ENCODE measurements around the gene ME1.
"Not testable (repeated sequence)": the region's sequence is repeated elsewhere in the genome, so short reads cannot be mapped to it uniquely, and the experiment has no call there.

Gene ME1

DNA sequence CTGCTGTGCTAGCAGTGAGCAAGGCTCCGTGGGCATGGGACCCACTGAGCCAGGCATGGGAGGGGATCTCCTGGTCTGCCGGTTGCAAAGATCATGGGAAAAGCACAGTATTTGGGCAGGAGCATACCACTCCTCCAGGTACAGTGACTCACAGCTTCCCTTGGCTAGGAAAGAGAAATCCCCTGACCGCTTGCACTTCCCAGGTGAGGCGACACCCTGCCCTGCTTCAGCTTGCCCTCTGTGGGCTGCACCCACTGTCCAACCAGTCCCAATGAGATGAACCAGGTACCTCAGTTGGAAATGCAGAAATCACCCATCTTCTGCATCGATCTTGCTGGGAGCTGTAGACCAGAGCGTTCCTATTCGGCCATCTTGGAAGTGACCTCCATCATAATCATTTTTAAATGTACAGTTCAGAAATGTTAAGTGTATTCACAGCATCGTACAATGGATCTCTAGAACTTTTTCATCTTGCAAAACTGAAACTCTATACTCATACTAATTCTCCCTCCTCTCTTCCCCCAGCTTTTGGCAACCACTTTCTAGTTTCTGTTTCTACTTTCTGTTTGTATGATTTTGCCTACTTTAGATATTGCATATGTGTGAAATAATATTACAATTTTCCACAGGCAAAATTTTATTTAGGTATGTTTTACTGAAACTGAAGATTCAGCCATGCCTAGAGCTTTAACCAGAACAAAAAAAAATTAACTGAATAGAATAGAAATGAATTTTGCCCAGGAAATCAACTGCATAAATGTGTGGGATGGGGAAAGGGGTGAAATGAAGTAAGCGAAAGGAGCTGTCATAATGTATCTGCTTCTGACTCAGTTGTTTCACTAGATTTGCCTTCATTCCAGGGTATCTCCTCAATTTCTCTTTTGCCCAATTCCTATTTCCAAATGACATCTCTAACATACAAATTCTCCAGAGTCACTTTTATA, 137.7 kb downstream of the ME1 start:
- Histone ChIP-seq H3K27me3 (ENCODE audit: control insufficient read depth, insufficient read depth, low read length) (no peaks in the 10 kb centered on the region), H3K4me3 (ENCODE audit: low read length) (no peak overlapping the region), H3K36me3 (ENCODE audit: control insufficient read depth, insufficient read depth, low read length) (no peaks in the 10 kb centered on the region), H3K9ac (ENCODE audit: low read length) (no peak overlapping the region), H3K9me3 (ENCODE audit: control insufficient read depth, low read length) (no peaks in the 10 kb centered on the region), H3K4me1 (ENCODE audit: control insufficient read depth, insufficient read depth, low read length) (no peaks in the 10 kb centered on the region)

DNA sequence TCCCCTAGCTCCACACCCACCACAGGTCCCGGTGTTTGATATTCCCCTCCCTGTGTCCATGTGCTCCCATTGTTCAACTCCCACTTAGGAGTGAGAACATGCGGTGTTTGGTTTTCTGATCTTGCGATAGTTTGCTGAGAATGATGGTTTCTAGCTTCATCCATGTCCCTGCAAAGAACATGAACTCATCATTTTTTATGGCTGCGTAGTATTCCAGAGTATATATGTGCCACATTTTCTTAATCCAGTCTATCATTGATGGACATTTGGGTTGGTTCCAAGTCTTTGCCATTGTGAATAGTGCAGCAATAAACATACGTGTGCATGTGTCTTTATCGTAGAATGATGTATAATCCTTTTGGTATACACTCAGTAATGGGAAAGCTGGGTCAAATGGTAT, 143.6 kb downstream of the ME1 start:
- H3K36me3 ChIP-seq (ENCODE audit: control insufficient read depth, insufficient read depth, low read length); H3K9ac ChIP-seq (ENCODE audit: low read length); H3K4me3 ChIP-seq (ENCODE audit: low read length); H3K4me1 ChIP-seq (ENCODE audit: control insufficient read depth, insufficient read depth, low read length); H3K9me3 ChIP-seq (ENCODE audit: control insufficient read depth, low read length); H3K27me3 ChIP-seq (ENCODE audit: control insufficient read depth, insufficient read depth, low read length): not testable (repeated sequence)

DNA sequence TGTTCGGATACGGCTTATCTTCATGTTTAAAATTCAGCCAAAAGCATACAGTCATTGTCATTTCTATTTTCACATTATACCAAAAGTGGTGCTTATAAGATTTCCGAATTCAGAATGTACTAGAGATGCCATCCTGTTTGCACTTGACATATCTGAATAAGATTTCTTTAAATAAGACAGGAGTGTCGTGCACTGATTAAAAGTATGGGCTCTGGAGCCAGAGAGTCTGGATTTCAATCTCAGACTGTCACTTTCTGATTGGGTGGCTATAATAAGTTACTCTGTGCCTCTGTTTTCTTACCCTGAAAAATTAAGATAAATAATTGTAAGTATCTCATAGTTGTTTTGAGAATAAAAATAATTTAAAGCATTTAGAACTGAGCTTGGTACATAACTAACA, 144.9 kb downstream of the ME1 start:
- H3K4me3 ChIP-seq (ENCODE audit: low read length) = no peak overlapping the region
- H3K4me1 ChIP-seq (ENCODE audit: control insufficient read depth, insufficient read depth, low read length) = no peaks in the 10 kb centered on the region
- H3K27me3 ChIP-seq (ENCODE audit: control insufficient read depth, insufficient read depth, low read length) = no peaks in the 10 kb centered on the region
- H3K9ac ChIP-seq (ENCODE audit: low read length) = no peak overlapping the region
- no peaks in the 10 kb centered on the region for H3K36me3 ChIP-seq (ENCODE audit: control insufficient read depth, insufficient read depth, low read length)
- H3K9me3 ChIP-seq (ENCODE audit: control insufficient read depth, low read length) = no peaks in the 10 kb centered on the region

DNA sequence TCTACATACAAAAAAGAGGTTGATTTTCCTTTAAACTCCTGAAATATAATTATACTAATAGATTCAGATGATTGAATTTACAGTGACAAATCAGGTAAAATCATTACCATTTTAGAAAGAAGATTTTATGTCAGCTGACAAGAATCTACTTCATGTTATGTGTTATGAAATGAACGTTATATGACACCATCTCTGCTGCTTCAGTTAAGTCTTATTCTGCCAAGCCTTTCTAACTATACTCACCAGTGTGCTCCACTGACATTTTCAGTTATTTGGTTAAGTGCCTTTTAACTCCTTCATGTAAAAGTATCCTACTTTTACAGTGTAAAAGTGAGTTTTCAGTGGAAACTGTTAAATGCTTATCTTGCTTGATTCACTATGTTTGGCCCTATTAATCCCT, 157.3 kb downstream of the ME1 start:
- H3K4me3 ChIP-seq (ENCODE audit: low read length) = no peak overlapping the region
- H3K36me3 ChIP-seq (ENCODE audit: control insufficient read depth, insufficient read depth, low read length) = no peaks in the 10 kb centered on the region
- no peaks in the 10 kb centered on the region for H3K4me1 ChIP-seq (ENCODE audit: control insufficient read depth, insufficient read depth, low read length)
- no peaks in the 10 kb centered on the region for H3K9me3 ChIP-seq (ENCODE audit: control insufficient read depth, low read length)
- no peaks in the 10 kb centered on the region for H3K27me3 ChIP-seq (ENCODE audit: control insufficient read depth, insufficient read depth, low read length)
- no peak overlapping the region for H3K9ac ChIP-seq (ENCODE audit: low read length)

DNA sequence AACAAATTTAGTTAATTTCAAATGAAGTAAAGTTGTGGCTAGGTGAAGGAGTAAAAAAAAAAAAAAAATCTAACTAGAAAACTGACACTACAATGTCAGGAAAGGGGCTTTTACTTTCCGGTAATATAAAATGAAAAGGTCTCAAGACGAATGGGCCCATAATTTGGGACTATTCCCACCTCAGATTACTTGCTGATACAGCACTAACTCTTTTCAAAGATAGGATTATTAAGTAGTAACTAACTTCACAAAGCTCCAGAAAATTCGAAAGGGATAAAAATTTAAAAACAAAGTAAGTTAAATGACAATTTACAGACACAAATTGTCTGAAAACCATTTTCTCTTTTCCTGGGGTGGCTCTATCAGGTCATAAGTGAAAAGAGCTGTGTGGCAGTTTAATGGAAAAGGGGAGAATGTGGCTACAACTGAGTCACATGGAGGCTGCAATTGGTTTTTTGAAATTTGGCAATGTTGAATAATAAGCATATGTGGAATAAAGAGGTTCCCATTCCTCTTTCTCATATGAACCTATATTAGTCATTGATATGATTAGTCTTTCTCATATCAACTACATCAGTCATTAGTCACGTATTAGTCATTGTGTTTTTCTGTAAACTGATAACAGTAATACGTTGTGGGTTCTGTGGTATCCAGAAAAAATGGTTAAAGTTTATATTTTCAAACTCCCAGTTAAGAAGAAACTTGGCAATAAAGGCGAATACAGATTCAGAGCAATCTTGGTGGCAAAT, 159.7 kb downstream of the ME1 start:
- Histone ChIP-seq H3K4me3 (ENCODE audit: low read length) (no peak overlapping the region), H3K36me3 (ENCODE audit: control insufficient read depth, insufficient read depth, low read length) (no peaks in the 10 kb centered on the region), H3K9ac (ENCODE audit: low read length) (no peak overlapping the region), H3K27me3 (ENCODE audit: control insufficient read depth, insufficient read depth, low read length) (no peaks in the 10 kb centered on the region), H3K4me1 (ENCODE audit: control insufficient read depth, insufficient read depth, low read length) (no peaks in the 10 kb centered on the region), H3K9me3 (ENCODE audit: control insufficient read depth, low read length) (no peaks in the 10 kb centered on the region)

DNA sequence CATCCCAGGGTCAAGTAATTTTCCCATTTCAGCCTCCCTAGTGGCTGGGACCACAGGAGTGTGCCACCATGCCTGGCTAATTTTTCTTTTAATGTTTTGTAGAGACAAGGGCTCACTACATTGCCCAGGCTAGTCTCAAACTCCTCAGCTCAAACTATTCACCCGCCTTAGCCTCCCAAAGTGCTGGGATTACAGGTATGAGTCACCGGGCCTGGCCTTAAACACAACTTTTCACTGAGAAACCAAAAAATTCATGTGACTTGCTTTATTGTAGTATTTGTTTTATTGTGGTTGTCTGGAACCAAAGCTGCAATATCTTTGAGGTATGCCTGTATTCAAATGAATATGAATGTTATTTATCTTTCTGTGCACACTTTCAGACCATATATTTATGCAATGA, 165.5 kb downstream of the ME1 start:
- Histone ChIP-seq H3K36me3 (ENCODE audit: control insufficient read depth, insufficient read depth, low read length) (no peaks in the 10 kb centered on the region), H3K4me3 (ENCODE audit: low read length) (no peak overlapping the region), H3K9me3 (ENCODE audit: control insufficient read depth, low read length) (no peaks in the 10 kb centered on the region), H3K27me3 (ENCODE audit: control insufficient read depth, insufficient read depth, low read length) (no peaks in the 10 kb centered on the region), H3K4me1 (ENCODE audit: control insufficient read depth, insufficient read depth, low read length) (no peaks in the 10 kb centered on the region), H3K9ac (ENCODE audit: low read length) (no peak overlapping the region)

DNA sequence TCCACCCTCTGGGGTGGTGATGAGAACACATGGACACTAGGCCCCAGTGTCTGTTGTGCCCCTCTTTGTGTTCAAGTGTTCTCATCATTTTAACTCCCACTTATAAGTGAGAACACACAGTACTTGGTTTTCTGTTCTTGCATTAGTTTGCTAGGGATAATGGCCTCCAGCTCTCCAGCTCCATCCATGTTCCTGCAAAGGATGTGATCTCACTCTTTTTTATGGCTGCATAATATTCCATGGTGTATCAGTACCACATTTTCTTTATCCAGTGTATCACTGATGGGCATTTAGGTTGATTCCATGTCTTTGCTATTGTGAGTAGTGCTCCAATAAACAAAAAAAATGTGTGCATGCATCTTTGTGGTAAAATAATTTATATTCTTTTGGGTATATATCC, 170.3 kb downstream of the ME1 start:
- no peaks in the 10 kb centered on the region for H3K27me3 ChIP-seq (ENCODE audit: control insufficient read depth, insufficient read depth, low read length)
- no peaks in the 10 kb centered on the region for H3K9me3 ChIP-seq (ENCODE audit: control insufficient read depth, low read length)
- no peaks in the 10 kb centered on the region for H3K4me1 ChIP-seq (ENCODE audit: control insufficient read depth, insufficient read depth, low read length)
- H3K4me3 ChIP-seq (ENCODE audit: low read length) = no peak overlapping the region
- H3K36me3 ChIP-seq (ENCODE audit: control insufficient read depth, insufficient read depth, low read length) = no peaks in the 10 kb centered on the region
- H3K9ac ChIP-seq (ENCODE audit: low read length) = no peak overlapping the region

DNA sequence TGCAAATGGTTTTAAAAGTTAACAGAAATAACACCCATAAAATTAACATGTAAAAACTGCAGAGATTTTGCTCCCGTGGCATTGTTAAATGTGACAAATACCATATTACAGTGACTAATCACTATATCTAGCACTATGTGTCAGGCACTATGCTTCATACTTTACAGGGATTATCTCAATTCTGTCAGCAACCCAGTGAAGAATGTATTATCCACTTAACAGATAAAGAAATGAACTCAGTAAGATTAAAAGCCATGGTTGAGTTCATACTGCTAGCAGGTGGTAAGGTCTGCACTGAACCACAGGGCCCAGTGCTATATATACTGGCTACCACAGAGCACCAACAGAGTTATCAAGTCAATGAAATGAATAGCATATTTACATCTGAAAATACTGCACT, 172.3 kb downstream of the ME1 start:
- Histone ChIP-seq H3K4me3 (ENCODE audit: low read length) (no peak overlapping the region), H3K36me3 (ENCODE audit: control insufficient read depth, insufficient read depth, low read length) (no peaks in the 10 kb centered on the region), H3K27me3 (ENCODE audit: control insufficient read depth, insufficient read depth, low read length) (no peaks in the 10 kb centered on the region), H3K9me3 (ENCODE audit: control insufficient read depth, low read length) (no peaks in the 10 kb centered on the region), H3K4me1 (ENCODE audit: control insufficient read depth, insufficient read depth, low read length) (no peaks in the 10 kb centered on the region), H3K9ac (ENCODE audit: low read length) (no peak overlapping the region)

DNA sequence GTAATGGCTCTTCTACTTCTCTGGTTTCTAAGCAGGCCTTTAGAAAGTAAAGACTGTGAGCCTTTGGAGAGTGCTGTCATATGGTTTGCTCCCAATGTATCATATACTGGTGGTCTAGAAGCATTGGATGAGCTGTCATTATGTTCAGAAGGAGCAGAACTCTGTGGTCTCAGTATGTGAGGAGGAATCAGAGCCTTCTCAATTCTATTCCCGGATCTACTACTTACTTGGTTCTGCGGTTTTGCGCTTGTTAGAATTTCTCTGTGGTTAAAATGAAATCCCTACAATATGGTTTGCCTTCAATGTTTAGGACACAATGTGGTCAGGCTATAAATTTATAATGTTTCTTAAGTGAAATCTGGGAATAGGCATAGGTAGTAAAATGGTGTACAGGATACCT, 173.1 kb downstream of the ME1 start:
- H3K9ac ChIP-seq (ENCODE audit: low read length) = no peak overlapping the region
- H3K36me3 ChIP-seq (ENCODE audit: control insufficient read depth, insufficient read depth, low read length) = no peaks in the 10 kb centered on the region
- no peaks in the 10 kb centered on the region for H3K27me3 ChIP-seq (ENCODE audit: control insufficient read depth, insufficient read depth, low read length)
- no peaks in the 10 kb centered on the region for H3K4me1 ChIP-seq (ENCODE audit: control insufficient read depth, insufficient read depth, low read length)
- H3K9me3 ChIP-seq (ENCODE audit: control insufficient read depth, low read length) = no peaks in the 10 kb centered on the region
- no peak overlapping the region for H3K4me3 ChIP-seq (ENCODE audit: low read length)

DNA sequence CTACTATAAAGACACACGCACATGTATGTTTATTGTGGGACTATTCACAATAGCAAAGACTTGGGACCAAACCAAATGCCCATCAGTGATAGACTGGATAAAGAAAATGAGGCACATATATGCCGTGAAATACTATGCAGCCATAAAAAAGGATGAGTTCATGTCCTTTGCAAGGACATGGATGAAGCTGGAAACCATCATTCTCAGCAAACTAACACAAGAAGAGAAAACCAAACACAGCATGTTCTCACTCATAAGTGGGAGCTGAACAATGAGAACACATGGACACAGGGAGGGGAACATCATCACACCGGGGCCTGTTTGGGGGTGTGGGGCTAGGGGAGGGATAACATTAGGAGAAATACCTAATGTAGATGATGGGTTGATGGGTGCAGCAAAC, 174.1 kb downstream of the ME1 start:
- H3K9ac ChIP-seq (ENCODE audit: low read length); H3K4me1 ChIP-seq (ENCODE audit: control insufficient read depth, insufficient read depth, low read length); H3K9me3 ChIP-seq (ENCODE audit: control insufficient read depth, low read length); H3K4me3 ChIP-seq (ENCODE audit: low read length); H3K27me3 ChIP-seq (ENCODE audit: control insufficient read depth, insufficient read depth, low read length); H3K36me3 ChIP-seq (ENCODE audit: control insufficient read depth, insufficient read depth, low read length): not testable (repeated sequence)

DNA sequence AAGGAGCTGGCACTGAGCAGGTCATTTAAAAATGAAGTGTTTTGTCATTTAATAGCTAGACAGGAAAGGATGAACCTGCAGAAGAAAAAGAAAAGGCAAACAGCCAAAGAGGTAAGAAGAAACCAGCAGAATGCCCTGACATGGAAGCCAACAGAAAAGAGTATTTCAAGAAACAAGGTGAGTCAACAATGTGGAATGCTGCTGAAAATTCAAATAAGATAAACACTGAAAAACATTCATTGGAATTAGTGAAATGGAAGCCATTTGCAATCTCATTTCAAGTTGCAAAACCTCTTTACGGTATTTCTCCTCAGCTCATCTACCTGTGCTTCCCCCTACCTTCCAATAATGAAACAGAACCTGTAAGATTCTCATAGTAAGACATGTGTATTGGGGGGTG, 178.1 kb downstream of the ME1 start:
- H3K36me3 ChIP-seq (ENCODE audit: control insufficient read depth, insufficient read depth, low read length) = no peaks in the 10 kb centered on the region
- H3K4me3 ChIP-seq (ENCODE audit: low read length) = no peak overlapping the region
- no peaks in the 10 kb centered on the region for H3K27me3 ChIP-seq (ENCODE audit: control insufficient read depth, insufficient read depth, low read length)
- no peaks in the 10 kb centered on the region for H3K9me3 ChIP-seq (ENCODE audit: control insufficient read depth, low read length)
- no peak overlapping the region for H3K9ac ChIP-seq (ENCODE audit: low read length)
- no peaks in the 10 kb centered on the region for H3K4me1 ChIP-seq (ENCODE audit: control insufficient read depth, insufficient read depth, low read length)

DNA sequence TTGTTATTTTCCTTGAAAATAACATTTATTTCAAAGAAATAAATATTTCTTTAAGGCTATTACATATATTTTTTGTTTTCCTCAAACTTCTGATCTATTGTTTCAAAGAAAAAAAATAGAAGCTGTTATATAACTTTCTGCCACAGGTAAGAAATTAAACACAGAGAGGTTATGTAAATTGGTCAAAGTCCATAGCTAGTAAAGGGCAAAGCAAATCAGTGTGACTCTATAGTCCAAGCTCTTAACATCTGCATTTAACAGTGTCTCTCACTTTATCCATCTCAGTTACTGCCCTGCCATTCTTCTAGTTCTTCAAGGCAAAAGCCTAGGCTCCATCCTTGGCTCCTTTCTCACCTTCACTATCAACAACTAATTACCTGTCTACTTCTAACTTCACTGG, 180.6 kb downstream of the ME1 start:
- H3K27me3 ChIP-seq (ENCODE audit: control insufficient read depth, insufficient read depth, low read length) = no peaks in the 10 kb centered on the region
- no peaks in the 10 kb centered on the region for H3K36me3 ChIP-seq (ENCODE audit: control insufficient read depth, insufficient read depth, low read length)
- H3K4me1 ChIP-seq (ENCODE audit: control insufficient read depth, insufficient read depth, low read length) = no peaks in the 10 kb centered on the region
- no peak overlapping the region for H3K4me3 ChIP-seq (ENCODE audit: low read length)
- H3K9ac ChIP-seq (ENCODE audit: low read length) = no peak overlapping the region
- H3K9me3 ChIP-seq (ENCODE audit: control insufficient read depth, low read length) = no peaks in the 10 kb centered on the region
